AML-193 (cell line): ENCODE data around the gene PML.
A peak's percentile ranks its signal among the peaks of the same experiment; 100 is the strongest.
"Not testable (repeated sequence)": the region's sequence is repeated elsewhere in the genome, so short reads cannot be mapped to it uniquely, and the experiment has no call there.

ENCODE experiments used
- DNase-seq, 2 experiments: peaks; one replicate each; lab custom pipeline; 2025; lab: John Stamatoyannopoulos, UW

PML gene

DNA sequence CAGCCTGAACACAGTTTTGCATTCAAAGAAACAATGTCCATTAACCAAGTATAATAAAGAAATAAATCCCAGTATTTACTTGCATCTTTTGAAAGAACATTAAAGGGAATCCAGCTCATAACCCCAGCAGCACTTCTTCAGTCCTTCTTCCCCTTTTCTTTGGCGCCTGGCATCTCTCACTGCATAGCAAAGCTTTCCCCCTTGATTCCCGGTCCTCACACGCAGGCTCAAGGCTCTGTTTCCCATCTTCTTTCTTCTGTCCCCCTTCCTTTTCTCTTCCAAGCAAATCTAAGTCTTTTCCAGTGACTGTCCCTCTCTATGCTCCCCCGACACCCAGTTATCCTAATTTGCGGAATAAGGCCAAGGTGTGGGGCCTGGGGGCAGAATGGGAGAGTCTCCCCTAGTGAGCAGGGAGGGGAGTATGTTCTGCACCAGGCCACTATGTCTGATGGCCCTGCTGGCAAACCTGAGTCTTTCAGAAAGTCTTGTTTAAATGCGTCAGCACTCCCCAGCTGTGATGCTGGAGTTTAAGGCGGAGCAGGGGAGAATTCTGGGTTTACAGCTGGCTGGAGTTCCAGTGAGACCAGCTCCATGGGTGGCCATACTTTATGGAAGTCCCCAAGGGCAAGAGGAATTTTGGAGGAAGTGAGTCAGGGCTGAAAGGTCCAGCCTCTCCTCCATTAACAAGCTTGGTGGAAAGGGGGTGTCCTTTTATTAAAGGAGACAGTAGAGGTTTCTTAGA lies 45.8 kb downstream of the PML start:
- no peak for DNase-seq

DNA sequence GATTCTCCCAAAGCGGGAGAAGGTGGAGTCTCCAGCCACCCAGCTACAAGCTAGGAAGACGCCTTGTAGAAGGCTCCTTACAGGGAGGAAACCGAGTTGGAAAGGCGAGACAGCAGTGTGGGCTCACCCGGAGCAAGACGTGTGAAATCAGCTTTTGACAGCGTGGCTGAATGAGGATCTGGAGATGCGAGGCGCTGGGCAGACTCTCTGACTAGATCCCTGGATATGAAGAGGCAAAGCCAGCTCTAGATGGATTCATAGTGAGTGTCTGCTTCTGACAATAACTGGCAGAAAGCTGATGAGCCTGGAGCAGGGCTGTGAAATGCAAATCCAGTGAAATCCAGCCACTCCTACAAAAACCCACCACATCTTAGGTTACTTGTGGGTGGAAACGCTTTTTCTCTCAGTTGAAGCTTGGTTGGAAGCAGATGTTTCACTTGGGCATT lies 46.8 kb downstream of the PML start:
- no peak for DNase-seq

DNA sequence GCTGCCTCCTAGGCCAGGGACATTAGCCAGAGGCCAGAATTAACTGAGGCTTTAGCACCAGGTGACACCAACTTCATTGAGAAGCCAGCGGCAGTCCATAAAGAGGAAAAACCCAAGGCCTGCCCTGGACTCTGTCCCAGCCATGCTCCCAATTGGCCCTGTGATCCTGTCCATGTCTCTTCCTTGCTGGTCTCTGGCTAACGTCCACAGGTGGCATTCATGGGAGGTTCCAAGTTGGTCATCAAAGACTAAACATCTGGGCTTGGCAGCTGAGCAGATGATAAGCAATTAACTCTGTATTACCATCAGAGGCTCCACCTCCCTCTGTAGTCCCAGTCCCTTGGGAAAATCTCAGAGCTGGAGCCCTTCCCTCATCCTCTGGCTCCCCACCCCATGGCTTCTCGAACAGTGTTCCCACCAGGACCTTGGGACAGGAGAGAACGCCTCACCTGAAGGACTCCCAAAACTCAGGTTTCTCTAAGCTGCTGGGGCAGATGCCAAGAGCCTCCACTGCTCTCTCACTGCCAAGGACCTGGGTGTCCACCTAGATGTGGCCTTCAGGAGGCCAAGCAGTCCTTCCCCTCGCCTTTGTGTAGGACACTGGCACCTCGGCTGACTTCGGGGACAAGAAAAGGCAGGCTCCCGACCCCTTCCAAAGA lies 47.4 kb downstream of the PML start:
- DNase-seq: no peak

DNA sequence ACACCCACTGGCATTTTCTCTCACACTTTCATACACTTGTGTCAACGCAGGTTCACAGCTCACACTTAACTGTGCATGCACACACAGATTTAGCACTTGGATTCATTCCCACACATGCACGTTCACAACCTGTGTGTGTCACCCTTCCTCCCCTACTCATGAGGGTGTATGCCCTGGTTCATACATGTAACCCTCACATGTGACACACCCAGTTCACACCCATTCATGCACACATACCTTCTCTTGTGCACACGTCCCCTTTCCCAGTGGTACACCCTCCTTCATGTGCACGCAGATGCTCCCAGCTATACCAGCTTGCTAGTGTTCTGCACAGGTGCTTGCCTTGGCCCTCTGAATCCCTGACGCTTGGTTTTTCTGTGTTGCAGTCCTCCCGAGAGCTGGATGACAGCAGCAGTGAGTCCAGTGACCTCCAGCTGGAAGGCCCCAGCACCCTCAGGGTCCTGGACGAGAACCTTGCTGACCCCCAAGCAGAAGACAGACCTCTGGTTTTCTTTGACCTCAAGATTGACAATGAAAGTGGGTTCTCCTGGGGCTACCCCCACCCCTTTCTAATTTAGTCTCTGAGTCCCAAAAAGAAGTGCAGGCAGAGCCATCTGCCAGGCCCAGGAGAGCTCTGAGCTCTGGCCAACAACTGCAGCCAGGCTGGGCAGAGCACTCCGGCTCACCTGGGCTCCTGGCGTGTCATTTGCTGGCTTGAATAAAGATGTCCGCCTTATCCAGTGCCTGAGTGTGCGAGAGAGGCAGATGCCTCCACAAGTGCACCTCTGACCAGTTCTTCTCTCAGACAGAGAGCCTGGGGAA lies 48.3 kb downstream of the PML start:
- DNase-seq: no peak

DNA sequence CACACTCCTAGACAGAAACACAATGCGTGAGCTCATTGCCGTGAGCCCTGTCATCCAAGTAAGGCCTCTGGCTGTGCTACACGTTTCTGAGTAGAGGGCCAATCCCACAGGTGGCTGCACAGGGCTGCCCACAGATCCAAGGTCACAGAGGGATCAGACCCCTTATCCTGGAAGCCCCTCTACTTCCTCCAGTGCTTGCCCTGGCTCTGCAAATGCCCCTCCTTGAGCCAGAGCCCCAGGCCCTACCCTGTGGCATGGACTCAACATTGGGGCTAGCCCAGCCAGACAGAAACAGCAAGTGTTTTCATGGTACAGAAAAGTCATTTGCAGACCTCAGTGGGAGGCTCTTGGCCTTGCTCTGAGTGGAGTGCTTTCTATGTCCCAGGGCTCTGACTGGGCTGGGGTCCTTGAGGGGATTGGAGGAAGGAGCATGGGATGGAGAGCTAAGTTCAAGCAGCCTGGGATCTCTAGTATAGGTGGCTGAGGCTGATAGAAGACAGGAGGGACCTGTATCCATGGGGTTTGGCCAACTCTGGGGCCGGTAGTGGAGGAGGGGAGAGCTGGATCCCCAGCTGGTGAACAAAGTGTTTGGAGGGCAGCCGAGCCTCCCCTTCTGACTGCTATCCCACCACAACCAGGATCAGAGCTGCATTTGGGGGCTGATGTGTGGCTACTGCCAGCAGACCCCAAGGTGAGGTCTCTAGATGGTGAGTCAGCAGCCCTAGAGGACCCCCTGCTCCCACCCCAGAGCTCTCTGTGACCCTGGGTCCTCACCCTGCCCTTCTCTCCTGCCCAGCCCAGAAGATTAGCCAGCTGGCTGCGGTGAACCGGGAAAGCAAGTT lies 49.1 kb downstream of the PML start:
- DNase-seq: no peak

DNA sequence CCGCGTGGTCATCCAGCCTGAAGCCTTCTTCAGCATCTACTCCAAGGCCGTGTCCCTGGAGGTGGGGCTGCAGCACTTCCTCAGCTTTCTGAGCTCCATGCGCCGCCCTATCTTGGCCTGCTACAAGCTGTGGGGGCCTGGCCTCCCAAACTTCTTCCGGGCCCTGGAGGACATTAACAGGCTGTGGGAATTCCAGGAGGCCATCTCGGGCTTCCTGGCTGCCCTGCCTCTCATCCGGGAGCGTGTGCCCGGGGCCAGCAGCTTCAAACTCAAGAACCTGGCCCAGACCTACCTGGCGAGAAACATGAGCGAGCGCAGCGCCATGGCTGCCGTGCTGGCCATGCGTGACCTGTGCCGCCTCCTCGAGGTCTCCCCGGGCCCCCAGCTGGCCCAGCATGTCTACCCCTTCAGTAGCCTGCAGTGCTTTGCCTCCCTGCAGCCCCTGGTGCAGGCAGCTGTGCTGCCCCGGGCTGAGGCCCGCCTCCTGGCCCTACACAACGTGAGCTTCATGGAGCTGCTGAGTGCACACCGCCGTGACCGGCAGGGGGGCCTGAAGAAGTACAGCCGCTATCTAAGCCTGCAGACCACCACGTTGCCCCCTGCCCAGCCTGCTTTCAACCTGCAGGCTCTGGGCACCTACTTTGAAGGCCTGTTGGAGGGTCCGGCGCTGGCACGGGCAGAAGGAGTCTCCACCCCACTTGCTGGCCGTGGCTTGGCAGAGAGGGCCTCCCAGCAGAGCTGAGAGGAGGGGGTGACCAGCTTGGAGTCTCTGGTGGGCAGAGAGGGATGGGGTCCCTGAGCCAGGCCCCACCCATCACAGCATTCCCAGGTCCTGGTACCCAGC lies 50.0 kb downstream of the PML start:
- no peak for DNase-seq

DNA sequence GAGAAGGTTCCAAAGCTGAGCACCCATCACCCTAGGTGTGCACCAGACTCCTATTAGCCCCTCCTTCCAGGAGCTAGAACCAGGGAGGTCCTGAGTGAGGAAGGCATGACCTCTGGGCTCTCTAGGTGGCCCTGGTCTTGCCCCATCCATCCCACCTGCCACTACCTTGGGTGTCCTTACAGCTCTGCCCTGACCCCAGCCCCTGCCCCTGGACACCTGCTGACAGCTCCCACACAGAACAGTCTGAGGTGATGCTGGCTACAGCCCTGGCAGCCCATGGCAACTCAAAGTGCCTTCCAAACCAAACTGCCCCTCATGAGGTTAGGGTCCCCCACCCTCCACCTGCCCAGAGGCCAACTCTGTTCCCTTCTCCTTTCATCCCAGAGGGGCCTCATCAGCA lies 50.7 kb downstream of the PML start:
- no peak for DNase-seq

DNA sequence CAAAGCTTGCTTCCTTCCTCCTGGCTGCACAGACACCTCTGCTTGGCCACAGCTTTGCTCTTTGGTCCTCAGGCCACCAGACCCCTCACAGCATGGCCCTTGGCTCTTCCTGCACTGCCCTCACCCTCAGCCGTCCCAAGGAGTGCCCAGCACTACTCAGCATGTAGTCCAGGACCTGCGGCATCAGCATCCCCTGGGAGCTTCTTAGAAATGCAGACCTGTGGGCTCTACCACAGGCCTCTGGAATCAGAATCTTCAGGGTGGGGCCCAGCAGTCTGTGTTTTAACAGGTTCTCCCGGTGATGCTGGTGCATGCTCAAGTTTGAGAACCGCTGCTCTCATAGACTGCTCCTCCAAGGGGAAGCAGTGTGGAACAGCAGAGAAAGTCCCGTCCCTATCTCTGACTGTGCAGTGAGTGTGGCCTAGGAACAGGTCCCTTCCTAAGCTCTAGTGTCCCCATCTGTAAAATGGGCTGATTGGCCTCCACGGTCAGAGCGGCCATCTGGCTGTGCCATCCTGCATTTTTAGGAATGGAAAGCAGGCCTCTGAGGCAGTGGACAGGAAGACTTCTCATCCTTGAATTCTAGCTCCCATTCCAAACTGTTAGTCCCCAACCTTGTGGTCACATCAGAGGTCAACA lies 51.2 kb downstream of the PML start:
- DNase-seq: no peak

DNA sequence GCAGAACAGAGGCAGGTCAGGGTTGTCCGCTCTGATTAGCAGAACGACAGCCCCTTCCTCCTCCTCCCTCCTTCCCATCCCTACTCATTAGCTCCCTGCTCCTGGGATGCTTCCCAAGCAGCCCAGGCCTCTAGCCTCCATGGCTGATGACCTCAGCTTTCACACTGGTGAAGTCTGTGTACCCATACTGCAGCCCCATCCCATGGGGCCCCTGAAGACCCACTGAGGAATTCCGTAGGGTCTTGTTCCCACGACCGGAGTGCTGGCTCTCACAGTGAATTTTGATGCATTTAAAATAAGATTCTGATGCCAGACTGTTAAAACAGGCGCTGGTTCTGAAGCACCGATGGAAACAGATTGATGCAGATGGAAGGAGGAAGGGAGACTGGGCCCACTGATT lies 51.8 kb downstream of the PML start:
- DNase-seq: no peak

DNA sequence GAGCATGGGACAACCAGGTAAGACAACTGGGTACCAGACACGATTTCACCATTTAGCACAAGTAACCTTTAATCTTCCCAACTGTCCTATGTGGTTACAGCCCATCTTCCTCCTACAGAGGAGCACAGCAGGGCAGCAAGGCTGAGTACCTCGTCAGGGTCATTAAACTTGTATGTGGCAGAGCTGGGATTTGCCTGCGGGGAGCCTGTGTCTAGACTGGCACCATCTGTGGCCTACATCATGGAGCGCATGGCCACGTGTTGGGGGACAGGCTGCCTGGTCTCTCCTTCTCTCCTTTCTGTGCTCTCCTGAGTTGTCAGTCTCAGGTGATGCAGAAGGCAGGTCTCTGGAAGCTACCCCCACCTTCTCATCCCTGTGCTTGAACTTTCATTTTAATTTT lies 55.6 kb downstream of the PML start:
- no peak for DNase-seq

DNA sequence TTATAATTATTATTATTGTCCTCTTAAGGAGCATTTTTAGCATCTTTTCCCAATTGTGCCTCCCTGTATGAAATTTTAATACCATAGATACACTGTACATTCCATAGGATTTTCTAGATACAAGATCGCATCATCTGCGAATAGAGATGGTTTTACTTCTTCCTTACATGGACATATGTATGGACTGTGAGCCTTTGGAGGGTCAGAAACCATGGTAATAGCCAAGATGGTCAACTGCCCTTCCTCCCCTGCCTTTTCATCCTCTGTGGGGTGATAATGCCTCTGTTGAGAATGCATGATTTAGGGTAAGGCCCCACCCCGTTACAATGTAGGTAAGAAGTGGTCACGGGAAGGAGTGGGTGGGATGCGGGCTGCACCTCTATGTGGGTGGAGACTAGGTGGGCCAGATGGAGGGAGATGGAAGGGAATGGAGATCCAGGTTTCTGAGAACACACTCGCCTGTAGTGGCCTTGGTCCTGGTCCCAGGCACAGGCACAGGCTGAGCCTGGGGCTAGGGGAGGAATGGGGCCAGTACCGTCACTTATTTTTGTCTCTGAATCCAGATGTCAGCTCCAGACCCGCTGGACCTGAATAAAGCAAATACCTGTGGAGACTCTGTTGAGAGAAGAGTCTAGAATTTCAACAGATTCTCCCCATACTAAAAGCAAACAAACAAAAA lies 56.2 kb downstream of the PML start:
- no peak for DNase-seq

DNA sequence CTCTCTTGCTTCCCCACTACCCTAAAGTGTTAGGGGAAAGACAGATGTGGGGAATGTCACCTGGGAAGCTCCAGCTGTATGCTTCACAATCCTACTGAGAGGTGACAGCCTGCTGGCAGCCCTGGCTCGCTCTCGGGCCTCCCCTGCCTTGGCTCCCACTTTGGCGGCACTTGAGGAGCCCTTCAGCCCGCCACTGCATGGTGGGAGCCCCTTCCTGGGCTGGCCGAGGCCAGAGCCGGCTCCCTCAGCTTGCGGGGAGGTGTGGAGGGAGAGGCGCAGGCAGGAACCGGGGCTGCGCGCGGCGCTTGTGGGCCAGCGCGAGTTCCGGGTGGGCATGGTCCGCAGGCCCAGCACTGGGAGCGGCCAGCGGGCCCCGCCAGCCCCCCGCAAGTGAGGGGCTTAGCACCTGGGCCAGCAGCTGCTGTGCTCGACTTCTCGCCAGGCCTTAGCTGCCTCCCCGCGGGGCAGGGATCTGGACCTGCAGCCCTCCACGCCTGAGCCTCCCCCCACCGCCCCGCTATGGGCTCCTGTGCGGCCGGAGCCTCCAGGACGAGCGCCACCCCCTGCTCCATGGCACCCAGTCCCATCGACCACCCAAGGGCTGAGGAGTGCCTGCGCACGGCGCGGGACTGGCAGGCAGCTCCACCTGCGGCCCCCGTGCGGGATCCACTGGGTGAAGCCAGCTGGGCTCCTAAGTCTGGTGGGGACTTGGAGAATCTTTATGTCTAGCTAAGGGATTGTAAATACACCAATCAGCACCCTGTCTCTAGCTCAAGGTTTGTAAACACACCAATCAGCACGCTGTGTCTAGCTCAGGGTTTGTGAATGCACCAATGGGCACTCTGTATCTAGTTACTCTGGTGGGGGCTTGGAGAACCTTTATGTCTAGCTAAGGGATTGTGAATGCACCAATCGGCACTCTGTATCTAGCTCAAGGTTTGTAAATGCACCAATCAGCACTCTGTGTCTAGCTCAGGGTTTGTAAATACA lies 58.0 kb downstream of the PML start:
- DNase-seq: not testable (repeated sequence)

DNA sequence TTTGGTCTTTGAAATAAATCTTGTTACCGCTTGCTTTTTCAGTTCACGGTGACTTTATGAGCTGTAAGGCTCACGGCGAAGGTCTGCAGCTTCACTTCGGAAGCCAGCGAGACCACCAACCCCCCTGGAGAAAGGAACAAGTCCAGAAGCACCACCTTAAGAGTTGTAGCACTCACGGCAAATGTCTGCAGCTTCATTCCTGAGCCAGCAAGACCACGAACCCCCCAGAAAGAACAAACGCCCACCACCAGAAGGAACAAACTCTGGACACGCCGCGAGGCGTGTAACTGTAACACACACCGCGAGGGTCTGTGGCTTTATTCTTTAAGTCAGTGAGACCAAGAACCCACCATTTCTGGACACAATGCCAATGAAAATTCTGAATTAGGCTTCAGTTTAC lies 59.0 kb downstream of the PML start:
- no peak for DNase-seq

DNA sequence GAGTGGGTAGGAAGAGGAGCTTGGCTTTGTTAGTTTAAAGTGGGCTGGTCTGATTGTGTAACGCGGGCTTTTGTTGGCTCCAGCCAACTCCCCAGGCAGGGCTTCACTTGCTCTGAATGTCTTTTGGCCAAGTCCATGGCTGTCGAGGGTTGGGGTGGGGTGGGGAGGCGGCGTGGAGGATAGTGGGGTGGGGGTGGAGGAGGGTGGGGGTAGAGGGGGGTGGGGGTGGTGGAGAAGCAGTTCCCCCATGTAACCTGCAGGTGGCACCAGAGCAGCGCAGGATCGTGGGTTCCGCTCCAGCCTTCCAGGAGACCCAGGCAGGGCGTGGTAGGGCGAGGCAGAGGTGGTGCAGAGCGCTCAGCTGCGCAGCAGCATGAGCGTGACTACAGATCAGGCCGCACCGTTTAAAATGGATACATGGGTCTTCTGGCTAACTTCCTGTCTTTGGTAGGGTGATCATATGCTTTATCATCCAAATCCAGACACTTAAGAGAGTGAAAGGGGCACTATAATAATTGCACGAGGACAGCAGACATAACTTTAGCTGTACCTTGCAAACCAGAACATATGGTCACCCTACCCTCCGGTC lies 59.5 kb downstream of the PML start:
- peak; percentile 36 to 42 for DNase-seq

DNA sequence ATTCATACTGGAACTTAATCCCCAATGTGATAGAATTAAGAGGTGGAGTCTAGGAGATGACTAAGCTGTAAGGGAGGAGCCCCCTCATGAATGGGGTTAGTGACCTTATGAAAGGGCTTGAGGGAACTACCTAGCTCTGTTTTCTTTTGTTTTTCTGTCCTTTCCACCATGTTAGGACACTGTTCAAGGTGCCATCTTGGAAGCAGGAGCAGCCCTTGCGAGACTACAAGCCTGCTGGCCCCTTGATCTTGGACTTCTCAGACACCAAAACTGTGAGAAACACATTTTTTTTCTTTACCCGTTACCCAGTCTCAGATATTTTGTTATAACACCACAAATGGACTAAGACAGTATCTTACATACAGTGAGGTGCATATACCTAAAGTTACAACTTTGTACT lies 61.3 kb downstream of the PML start:
- no peak for DNase-seq

DNA sequence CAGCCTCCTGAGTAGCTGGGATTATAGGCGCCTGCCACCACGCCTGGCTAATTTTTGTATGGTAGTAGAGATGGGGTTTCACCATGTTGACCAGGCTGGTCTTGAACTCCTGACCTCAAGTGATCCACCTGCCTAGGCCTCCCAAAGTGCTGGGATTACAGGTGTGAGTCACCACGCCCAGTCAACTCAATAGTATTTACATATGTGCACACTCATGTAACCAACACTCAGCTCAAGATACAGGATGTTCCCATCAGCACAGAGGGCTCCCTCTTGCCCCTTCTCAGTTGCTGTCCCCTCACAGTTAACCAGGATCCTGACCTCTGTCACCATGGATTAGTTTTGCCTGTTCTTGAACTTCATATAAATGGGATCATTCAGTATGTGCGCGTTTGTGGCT lies 61.8 kb downstream of the PML start:
- not testable (repeated sequence) for DNase-seq

DNA sequence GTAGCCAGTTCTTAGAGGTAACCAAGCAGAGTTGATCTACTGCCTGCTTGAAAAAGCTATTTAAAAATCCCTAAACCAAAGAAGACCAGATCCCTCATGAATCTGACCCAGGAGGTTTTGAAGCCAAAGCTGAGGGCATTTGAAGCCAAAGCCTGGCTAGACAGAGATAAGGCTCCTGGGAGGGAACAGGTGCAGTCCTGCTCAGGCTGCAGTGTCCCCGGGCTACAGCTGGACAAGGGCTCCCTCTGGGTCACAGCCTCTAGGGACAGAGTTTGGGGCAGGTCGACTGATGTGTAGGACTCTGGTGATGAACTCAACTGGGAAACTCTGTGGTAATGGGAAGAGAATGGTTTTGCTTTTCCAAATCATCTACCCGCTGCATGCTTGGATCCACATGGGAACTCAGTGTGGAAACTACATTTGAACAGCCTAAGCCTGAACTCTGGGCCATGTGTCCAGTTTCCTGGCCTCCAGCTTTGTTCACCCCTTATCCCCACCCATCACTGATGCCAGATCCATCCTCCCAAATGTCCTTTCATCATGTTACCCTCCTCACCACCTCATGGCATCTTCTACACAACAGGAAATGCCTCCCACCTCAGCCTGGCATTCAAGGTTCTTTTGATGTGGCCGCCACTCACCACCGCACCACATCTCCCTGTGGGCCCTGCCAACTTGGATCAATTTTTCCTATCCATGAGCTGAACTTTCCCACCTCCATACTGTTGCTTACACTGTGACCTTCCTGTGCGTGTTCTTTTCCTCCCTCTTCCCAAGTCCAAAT lies 64.7 kb downstream of the PML start:
- DNase-seq: not testable (repeated sequence)

DNA sequence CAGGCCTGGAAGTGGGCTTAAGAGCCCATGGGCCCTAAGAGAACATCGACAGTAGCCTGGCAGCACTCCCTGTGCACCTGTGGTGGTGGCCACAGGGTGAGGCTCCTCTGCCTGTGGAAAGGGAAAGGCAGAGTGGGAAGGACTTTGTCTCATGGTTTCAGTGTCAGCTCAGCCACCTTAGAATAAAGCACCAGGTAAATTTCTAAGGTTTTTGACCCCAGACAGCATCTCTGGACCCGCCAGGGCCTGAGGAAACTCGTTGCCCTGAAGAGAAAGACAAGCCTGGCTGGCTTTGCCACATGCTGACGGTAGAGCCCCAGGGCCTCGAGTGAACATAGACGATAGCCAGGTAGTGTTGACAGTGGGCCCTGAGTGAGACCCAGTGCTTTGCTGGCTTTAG lies 65.7 kb downstream of the PML start:
- no peak for DNase-seq
